GM21526 (cell line): ENCODE measurements around the gene C17orf78.
"Not testable (repeated sequence)": the region's sequence is repeated elsewhere in the genome, so short reads cannot be mapped to it uniquely, and the experiment has no call there.

ENCODE experiments used
- ATAC-seq: cut with Tn5 transposase; IDR thresholded peaks from one replicate; pipeline ENCODE4 v1.9.1; 2021; ENCODE audit warnings: moderate library complexity; ENCODE audit not compliant: unreplicated experiment, low FRiP score

The C17orf78 gene

DNA sequence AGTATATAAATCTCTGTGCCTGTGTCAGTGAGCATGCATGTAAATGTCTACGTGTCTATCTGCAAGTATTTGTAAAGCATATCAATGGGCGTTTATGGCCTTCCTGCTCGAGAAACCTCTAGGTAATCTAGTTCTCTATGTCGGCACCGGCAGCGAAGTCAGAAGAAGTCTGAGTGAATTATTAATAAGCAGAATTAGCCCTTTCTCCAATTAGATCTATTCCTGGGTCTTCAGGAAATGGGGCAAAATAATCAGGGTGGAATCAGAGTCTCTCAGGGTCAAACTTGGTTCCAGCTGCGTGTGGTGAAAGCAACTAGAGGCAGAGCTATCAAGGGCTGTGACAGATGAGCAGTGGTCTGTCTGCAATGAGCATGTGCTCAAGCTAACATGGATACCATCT is at the start of gene C17orf78:
TSS of gene C17orf78 (plus strand) at position 280 of the 400 bp plus-strand sequence. CDS start at position 388, 108 bp downstream.
- ATAC-seq, result no peak

DNA sequence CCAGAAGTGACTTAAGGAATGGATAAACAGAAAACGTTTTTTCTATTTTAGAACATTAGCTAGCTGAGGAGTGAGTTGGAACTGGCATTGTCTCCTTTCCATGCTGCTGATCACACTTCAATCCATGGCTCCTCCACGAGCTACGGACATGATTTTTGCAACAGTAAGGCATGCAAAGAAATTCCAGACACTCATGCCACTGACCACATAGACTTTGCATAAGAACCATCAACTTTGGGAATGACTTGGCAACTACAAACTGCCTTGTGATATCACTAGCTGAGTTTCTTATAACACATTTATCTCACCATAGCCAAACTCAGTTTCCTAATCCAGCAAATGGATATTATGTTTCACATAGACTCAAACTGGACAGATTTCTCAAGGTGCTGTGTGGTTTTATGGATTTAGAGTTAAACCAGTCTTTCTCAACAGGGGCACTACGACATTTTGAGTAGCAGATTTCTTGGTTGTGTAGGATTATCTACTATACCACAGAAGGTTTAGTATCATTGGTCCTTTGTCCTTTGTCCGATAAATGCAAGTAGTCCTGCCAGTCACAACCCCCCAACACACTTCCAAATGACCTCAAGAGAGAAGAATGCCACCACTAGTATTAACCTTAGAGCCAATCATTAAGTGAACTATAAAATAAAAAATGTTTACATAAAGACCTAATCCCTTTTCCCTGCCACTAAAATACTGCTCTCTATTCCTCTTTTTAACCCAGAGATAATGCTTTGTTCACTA is 48.3 kb upstream of the C17orf78 start:
- ATAC-seq, result no peak

DNA sequence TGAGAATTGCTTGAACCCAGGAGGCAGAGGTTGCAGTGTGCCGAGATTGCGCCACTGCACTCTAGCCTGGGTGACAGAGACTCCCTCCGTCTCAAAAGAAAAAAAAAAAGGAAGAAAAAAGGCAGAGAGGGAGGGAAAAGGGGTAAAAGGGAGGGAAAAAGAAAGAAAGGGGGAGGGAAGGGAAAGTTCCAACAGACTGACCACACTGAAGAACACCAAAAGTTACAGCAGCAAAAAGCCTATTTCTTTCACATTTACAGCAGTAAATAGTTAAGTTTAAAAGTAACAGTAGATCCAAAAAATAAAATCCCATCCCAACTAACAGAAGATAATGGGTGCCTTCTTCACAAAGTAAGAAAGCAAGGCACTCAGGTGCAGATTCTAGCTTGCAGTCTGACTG is 36.9 kb upstream of the C17orf78 start:
- no peak for ATAC-seq

DNA sequence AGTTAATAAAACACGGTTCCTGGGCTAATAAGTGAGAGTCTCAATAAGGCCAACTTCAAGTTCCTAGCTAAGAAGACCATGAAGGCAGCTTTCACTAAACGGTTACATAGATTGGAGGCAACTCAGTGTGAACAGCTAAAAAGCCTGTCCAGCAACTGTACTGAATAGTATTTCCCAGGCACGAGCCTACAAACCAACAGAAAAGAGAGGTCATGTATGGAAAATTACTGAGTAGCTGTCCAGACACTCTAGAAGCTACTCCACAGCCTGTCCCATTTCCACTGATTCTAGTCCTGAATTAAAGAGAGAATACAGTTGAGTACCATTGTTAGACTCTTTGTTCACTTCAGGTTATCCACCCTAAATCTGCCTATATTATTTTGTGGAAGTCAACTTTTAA is 36.5 kb upstream of the C17orf78 start:
- ATAC-seq, result no peak

DNA sequence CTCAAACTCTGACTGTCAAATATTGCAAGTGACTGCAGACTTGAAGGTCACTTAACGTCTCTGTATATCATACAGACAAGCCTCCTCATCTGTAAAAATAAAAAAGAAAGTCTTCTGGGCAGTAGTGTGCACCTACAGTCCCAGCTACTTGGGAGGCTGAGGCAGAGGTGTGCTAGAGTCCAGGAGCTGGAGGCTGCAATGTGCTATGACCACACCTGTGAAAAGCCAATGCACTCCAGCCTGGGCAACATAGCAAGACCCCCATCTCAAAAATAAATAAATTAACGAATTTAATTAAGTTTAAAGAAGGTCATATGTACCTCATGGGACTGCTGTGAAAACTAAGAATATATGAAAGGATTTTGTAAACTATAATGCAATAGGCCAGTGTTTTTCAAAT is 35.0 kb upstream of the C17orf78 start:
- no peak for ATAC-seq

DNA sequence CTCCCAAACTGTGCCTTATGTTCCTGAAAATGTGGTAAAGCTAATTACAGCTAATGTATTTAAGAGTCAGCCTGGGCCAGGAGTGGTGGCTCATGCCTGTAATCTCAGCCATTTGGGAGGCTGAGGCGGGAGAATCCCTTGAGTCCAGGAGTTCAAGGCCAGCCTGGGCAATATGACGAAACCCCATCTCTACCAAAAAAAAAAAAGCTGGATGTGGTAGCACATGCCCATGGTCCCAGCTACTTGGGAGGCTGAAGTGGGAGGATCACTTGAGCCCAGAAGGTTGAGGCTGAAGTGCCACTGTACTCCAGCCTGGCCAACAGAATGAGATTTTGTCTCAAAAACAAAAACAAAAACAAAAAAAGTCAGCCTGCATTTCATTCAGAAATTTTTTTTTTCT is 33.2 kb upstream of the C17orf78 start:
- ATAC-seq, result no peak

DNA sequence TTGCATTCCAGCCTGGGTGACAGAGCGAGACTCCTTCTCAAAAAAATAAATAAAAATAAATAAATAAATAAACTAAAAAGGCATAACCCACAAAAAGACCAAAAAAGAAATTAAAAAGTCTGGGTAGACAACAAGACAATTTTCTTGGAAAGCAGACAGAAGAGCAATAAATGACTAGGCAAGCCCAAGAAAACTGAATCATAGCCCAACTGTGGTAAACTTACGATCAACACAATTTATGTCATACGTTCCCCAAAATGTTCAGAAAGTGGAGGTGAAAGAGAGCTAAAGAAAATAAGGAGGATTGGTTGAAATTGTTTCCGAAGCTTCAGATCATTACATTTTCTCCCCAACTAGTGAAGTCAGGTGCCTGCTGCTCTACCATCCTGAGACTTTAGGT is 31.3 kb upstream of the C17orf78 start:
- ATAC-seq, result no peak

DNA sequence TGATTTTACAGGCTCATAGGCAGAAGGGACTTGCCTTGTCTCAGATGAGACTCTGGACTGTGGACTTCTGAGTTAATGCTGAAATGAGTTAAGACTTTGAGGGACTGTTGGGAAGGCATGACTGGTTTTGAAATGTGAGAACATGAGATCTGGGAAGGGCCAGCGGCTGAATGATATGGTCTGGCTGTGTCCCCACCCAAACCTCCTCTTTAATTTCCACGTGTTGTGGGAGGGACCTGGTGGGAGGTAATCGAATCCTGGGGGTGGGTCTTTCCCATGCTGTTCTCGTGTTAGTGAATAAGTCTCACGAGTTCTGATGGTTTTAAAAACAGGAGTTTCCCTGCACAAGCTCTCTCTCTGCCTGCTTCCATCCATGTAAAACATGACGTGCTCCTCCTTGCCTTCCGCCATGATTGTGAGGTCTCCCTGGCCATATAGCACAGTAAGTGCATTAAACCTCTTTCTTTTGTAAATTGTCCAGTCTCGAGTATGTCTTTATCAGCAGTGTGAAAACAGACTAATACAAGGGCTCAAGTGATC is 28.9 kb upstream of the C17orf78 start:
- ATAC-seq, result not testable (repeated sequence)

DNA sequence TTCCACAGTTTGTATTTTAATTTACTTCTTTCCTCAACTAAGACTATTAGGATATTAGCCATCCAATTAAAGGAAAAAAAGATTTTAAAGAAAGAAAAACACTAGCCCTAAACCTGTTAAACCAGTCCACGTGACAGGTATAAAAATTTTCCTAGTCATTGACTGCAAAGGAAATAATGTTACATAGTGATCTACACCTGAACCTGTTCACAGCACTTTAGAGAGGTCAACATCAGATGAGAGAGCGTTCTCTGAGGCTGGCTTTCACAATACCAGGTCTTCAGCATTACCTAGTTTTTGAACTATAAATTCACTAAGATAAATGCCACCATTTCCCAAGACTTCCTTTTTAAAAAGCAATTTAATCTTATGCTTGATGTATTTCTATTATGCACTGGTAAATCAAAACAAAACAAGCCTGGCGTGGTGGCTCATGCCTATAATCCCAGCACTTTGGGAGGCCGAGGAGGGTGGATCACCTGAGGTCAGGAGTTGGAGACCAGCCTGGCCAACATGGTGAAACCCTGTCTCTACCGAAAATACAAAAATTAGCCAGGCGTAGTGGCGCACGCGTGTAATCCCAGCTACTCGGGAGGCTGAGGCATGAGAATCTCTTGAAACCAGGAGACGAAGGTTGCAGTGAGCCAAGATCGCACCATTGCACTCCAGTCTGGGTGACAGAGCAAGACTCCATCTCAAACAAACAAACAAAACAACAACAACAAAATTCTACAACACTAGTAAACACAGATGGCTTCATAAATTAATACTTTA is 18.8 kb upstream of the C17orf78 start:
- ATAC-seq, result not testable (repeated sequence)

DNA sequence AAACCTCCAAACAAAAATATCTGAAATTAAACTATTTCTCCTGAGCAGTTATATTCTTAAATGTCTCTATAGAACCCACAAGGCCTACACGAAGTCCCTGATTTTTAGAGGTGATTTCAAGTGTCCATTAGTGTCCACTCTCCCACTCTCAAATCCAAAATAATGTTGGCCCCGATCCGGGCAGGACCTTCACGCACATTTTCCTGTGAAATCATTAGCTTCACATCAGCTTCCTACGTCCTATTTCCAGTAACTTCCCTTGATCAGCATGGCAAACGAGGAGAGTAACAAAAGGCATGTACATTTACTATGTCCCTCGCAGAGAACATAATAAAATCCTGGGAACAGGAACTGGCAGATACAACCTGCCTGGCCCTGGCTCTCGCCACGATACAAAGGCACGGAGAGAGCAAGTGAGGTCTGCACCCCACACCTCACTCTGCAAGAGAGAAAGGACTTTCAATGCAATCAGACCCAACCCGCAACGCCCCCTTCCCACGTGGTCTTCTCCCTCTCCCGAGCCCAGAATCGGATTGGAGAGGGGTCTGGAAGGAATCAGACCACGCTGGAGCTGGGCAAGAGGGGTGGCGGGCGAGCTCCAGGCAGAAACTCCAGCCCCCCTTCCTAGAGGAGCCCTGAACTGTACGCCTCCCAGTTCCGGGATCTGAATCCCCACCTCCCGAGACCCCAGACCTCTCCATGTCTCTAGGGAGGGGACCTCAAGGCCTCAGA is 17.5 kb upstream of the C17orf78 start:
- ATAC-seq, result no peak

DNA sequence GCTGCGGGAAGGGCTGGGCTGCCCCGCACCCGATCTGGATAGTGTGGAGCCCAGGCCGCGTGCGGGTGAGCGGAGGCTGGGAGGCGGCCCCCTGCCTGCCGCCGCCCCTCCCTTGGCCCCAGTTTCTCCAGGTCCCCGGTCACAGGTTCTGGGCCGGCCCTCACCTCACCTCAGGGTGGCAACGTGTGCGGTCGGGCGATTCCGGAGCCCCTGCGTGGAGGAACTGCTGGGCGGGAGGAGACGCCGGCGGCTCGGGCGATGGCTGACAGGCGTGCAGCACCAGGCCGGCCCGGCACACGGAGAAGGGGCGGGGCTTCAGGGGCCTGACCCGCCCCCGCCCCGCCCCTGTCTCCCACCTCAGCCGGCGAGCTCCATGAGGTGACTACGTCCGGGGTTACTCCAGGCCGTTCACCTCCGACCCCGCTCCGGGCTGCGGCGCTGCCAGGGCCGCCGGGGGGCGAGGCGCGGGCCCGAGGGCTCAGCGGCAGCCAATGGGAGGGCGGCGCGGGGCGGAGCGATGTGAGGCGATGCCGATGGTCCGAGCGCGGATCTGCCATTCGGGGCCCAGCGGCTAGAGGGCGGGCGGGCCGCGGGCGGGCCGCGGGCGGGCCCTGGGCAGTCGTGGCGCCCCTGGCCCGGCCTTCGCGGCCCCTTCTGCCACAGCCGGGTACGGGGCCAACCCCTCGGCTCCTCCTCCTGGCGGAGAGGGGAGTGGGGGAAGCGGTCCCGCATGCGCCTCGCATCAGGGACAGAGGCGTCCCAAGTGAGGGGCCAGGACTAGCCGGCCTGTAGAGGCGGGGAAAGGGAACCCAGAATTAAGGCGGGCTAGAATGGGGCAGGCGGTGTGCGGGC is 16.7 kb upstream of the C17orf78 start:
- peak; percentile 89 for ATAC-seq

DNA sequence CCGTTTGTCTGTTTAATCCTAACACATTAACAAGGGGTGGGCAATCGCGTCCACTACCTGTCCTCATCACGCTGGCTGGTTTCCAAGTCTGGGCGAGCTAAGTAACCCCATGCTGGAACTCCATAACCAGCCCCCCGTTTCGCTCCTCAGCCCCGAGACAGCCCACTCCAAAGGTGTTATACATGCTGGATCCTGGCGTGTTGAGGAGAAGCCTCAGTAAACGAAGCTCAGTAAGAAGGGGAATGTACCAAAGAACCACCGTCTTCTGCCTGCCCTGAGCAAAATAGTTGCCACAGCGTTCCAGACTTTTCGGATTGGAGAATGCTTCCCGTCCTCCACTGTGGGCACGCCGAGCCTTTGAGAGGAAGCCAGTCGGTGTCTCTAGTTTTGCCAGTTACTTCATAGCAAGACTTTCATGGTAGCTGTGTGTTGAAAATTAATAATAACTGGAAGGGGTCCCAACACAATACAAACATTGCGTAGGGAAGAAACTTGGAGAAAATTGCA is 16.1 kb upstream of the C17orf78 start:
- no peak for ATAC-seq

DNA sequence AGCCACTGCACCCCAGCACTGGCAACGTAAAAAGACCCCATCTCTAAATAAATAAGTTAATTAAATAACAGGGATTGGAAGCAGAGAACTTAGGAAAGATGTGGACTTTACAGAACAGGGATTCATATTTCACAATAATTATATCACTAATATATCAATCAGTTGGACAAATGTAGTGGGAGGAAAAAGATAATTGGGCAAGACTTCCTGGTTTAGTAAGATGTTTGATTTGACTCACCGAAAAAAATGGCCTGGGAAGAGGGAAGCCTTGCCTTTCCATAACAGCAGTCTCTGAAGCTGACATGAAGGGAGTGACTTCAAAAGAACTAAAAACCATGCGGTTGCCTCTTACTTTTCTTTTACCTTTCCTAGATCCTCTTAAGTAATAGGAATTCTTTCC is 15.2 kb upstream of the C17orf78 start:
- no peak for ATAC-seq

DNA sequence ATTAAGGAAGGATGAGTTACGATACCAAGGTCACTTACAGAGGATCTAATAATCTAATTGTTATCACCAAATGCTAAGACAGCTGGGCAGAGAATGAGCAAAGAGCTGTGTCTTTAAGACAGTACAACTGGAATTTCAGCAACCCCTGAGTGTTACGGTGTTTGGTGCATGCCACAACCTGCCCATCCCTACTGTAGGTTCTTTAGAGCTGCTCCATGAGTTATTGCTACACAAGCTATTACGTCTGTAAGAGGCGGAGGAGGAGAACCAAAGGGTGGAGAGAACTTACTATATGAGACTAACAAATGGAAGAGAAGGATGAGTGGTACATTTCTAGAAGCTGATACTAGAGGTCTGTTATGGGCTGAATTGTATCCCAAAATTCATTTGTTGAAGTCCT is 14.2 kb upstream of the C17orf78 start:
- no peak for ATAC-seq

DNA sequence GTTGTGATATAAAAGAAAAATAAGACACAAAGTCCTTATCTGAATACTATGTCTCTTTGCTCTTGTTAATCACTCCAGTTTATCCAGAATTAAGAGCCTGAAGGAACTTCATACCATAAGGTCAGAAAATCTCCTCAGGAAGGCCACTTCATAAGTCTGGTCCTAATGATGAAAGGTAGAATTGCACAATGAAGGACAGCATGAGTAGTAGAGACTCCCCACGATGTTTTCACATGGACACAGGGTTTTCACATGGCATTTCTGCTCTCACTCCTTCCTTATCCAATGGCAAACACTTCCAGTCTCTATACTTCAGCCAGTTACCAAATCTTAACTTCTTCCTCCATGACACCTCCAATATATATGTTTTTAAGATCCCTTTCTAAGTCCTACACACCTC is 10.2 kb upstream of the C17orf78 start:
- ATAC-seq, result no peak

DNA sequence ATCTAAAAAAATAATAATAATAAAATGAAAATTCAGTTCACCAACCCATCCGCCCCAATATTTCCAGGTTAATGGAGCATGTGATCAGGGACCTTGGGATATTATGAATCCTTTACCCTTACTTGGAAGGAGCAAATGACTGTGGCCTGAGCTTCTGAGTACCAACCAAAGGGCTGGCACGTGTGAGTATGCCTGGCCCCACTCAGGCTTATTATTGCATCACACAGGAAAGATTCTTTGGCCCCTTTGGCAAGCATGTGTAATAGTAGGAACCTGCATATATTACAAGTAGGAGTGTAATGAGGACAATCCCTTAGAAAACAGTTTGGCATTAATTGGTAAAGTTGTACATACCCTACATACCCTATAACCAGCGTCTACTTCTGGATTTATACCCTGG is 7.2 kb upstream of the C17orf78 start:
- ATAC-seq, result no peak

DNA sequence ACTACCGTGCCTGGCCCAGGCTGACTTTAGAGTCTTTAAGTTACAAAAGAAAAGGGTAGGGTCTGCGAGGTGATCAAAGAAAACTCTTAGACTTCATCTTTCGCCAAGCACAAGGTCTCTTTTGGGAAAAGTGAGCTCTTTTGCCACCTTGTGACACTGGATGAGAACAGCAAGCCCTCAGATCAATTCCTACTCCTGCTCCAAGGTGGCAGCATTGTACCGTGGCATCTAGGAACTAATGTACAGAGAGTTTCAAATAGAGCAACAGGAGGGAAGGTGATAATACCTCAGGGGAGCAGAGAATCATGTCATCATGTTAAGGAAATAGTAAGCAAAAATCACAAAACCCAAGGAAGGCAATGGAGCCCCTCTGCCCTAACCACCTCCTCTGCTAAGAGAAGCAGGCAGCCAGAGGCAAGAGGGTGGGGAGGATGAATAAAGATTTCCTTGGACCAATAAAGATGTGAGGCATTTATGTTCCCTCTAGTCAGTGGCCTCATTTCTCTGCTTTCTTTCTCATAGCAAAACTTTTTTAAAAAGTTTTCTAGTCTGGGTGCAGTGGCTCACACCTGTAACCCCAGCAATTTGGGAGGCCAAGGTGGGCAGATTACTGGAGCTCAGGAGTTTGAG is 2.1 kb upstream of the C17orf78 start:
- ATAC-seq, result no peak

DNA sequence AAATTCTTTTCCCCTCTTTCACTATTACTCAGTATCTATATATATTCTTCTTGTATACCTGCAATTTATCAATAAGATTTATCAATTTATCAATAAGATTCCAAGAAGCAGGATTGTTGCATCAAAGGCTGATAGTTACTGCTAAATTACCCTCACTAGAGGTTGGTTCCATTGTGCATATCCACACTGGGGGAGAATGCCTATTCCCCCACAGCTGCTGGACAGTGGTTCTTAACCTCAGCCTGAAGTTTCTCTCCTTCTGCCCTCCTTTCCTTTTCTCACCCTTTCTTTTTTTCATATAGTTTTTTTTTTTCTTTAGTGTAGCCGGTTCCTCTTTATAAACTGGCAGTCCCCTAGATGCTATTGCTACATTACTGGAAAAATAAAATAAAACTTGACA is 6.3 kb downstream of the C17orf78 start:
- ATAC-seq, result no peak

DNA sequence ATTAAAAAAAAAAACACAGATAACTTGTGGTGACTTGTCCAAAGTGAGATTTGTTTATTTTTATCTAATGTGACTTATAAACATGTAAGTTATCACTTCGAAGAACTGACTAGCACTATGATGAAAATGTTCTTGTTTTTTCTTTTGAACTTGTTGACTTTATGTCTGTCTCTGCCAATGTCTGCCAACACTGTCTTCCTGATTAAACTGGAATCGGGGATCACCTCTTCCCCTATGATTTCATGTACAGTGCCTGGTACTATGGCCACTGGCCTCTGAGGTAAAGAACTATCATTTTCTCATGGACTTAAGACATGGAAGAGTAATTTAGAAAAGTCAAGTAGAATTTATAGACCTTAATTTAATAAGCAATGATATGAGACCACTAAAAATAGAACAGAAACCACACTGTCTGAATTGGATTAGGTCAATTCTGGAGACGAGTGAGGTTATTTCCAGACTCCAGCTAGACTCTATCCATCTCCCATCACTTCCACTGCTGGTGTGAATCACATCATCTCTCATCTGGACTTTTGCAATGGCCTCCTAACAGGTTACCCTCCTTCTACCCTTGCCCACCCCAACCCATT is 8.9 kb downstream of the C17orf78 start:
- no peak for ATAC-seq
